A673 (cell line): ENCODE measurements around the gene GPR158.

ENCODE experiments used
- EZH2 ChIP-seq: fragments of 200-600 bp; sonication (generic); IDR thresholded peaks from 2 replicates; pipeline ENCODE4 v1.6.1; 2017; ENCODE audit warnings: borderline replicate concordance, low read depth, mild to moderate bottlenecking, mixed read lengths, antibody characterized with exemption, low read length; ENCODE audit not compliant: poor library complexity, severe bottlenecking
- TF ChIP-seq, protein P1 (sequence below): fragments of 300-800, 200-600 bp; sonication (generic); conservative IDR thresholded peaks from 2 replicates; pipeline ENCODE4 v1.5.1; 2017; ENCODE audit warnings: low read depth, mild to moderate bottlenecking, antibody characterized with exemption, low read length, moderate library complexity, mixed read lengths

DNA sequence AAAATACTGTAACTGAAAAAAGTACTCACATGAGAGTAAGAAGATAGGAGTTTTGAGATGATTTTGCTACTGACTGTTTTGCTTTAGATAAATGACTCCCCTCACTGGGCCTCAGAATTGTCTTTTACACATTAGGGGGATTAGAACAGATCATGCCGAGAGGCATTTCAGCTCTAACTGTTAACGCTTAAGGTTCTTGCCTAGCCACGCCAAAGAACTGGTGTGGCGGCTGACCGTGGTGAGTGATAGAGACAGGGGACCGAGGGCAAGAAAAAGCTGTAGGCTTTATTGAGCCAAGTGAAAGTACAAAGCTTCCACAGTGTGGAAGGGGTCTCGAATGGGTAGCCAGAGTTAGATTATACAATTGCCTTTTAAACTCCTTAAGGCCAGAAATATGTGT lies 390.8 kb downstream of the GPR158 start:
- TF ChIP-seq, protein P1, sequence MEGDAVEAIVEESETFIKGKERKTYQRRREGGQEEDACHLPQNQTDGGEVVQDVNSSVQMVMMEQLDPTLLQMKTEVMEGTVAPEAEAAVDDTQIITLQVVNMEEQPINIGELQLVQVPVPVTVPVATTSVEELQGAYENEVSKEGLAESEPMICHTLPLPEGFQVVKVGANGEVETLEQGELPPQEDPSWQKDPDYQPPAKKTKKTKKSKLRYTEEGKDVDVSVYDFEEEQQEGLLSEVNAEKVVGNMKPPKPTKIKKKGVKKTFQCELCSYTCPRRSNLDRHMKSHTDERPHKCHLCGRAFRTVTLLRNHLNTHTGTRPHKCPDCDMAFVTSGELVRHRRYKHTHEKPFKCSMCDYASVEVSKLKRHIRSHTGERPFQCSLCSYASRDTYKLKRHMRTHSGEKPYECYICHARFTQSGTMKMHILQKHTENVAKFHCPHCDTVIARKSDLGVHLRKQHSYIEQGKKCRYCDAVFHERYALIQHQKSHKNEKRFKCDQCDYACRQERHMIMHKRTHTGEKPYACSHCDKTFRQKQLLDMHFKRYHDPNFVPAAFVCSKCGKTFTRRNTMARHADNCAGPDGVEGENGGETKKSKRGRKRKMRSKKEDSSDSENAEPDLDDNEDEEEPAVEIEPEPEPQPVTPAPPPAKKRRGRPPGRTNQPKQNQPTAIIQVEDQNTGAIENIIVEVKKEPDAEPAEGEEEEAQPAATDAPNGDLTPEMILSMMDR = no peak
- no peak for TF ChIP-seq EZH2
